ENCODE data around the gene SSC4D.
"Not testable (repeated sequence)": the region's sequence is repeated elsewhere in the genome, so short reads cannot be mapped to it uniquely, and the experiment has no call there.

SSC4D gene

DNA sequence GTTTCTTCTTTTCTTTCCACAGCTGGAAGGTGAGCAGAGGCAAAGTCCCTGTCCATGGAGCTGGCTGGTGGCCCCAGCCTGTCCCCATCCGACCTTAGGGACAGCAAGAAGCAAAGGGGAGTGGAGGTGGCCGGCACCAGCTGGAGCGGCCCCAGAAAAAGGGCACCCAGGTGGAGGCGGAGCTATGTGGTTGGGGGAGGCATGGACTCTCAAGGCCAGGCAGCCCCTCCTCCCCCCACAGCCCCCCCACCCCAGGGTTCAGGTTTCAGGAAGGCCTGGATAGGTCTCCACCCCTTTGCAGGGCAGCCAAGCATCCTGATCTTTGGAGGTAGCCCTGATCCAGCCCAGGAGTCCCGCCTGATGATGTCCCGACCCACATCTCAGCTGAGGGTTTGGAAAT, at the start of gene SSC4D:
TSS of gene SSC4D (minus strand) at position 161 of the 400 bp plus-strand sequence. CDS start 5,258 bp downstream, outside the sequence.
- DNase-seq: no peak

GRCh38 chr7:76458504-76458903, 49.0 kb upstream of the SSC4D start:
- not testable (repeated sequence) for DNase-seq

DNA sequence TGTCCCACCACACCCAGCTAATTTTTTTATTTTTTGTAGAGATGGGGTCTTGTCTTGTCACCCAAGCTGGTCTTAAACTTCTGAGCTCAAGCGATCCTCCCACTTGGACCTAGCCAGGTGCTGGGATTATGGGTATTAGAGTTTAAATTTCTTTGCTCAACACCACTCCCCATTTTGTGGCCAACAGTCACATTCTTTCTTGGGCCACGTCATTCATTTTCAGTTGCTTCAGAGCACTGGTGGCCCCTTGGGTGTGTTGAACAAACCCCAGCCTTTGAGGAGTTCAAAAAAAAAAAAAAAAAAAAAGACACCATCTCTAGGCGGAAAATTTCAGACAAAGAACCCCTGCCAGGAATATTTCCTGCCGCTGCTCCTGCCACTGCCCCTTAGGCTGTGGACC, 47.5 kb upstream of the SSC4D start:
- DNase-seq: not testable (repeated sequence)

GRCh38 chr7:76445577-76446008, 36.1 kb upstream of the SSC4D start:
- DNase-seq: not testable (repeated sequence)

DNA sequence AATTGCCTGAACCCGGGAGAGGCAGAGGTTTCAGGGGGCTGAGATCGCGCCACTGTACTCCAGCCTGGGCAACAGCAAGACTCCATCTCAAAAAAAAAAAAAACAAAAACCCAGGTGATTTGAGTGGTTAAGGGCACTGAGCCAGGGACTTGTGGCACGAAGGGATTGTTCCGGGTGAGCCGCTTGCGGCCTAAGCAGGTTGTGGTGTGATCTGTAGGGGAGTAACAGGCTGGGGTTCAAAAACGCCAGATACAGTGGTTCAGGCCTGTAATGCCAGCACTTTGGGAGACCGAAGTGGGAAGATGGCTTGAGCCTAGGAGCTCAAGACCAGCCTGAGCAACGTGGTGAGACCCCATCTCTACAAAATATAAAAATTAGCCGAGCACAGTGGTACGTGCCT, 34.3 kb upstream of the SSC4D start:
- peak; percentile 12 for DNase-seq

GRCh38 chr7:76442664-76443446, 33.4 kb upstream of the SSC4D start:
- DNase-seq: not testable (repeated sequence)

DNA sequence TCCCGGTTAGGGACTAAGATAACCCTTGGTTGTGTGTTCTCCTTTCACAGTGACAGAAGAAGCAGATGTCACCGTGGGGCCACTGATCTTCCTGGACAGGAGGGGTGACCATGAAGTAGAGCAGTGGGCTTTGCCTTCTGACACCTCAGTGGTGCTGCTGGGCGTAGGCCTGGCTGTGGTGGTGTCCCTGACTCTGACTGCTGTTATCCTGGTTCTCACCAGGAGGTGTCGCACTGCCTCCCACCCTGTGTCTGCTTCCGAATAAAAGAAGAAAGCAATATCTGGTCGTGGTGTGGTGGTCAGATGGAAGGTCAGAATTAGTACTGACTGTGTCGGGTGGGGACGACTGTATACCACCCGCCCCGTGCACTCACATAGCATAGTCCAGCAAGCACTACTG, 32.3 kb upstream of the SSC4D start:
- DNase-seq: not testable (repeated sequence)

GRCh38 chr7:76440404-76440803, 30.9 kb upstream of the SSC4D start:
- not testable (repeated sequence) for DNase-seq

GRCh38 chr7:76439120-76439888, 29.8 kb upstream of the SSC4D start:
- DNase-seq: not testable (repeated sequence)

GRCh38 chr7:76437873-76438272, 28.4 kb upstream of the SSC4D start:
- peak; percentile 48 for DNase-seq

- DNase-seq: no peak
Observed at GRCh38 chr7:76430836-76431235, 21.3 kb upstream of the SSC4D start.

DNA sequence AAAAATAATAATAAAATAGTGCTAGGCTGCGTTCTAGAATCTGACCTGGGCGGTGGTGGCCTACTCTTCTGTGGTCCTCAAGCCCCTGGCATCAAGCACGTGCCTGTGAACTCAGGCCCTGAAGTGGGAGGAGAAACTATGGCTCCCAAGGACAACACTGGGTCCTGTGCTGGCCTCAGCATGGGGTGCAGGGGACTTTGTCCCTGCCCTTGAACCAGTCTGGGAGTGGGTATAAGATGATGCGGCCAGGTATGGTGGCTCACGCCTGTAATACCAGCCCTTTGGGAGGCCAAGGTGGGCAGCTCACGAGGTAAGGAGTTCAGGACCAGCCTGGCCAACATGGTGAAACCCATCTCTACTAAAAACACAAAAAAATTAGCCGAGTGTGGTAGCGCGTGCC, 20.7 kb upstream of the SSC4D start:
- DNase-seq: no peak

DNA sequence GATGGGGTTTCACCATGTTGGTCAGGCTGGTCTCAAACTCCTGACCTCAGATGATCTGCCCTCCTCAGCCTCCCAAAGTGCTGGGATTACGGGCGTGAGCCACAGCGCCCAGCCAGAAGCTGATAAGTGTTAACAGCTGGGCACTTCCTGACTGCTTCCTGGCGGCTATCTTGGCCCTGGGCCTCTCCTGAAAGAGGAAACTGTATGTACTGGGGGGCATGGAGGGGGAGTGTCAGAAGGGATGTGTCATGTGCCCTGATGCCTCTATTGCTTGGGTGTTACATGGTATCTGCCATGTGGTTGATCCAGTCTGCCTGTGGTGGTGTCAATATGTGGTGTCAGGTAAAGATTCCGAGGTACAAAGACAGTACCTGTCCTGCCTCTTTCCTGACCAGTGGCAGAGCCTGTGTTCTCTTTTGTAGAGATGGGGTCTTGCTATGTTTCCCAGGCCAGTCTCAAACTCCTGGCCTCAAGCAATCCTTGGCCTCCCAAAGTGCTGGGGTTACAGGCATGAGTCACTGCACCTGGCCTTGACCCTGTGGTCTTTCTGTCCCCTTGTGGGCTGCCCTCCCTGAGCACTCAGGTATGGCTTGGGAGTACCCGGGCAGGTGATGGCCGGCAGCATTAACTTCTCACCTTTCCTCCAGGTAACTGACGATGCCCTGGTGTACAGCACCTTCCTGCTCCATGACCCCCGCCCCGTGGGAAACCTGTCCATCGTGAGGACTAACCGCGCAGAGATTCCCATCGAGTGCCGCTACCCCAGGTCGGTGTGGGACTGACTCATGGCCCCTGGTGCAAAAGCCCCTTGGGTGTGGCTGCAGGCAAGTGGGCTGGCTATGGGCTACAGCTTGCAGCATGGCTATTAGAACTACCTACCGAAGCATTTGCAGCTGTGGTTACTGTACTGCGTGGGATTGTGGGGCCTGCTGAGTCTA, 19.6 kb upstream of the SSC4D start:
- no peak for DNase-seq

DNA sequence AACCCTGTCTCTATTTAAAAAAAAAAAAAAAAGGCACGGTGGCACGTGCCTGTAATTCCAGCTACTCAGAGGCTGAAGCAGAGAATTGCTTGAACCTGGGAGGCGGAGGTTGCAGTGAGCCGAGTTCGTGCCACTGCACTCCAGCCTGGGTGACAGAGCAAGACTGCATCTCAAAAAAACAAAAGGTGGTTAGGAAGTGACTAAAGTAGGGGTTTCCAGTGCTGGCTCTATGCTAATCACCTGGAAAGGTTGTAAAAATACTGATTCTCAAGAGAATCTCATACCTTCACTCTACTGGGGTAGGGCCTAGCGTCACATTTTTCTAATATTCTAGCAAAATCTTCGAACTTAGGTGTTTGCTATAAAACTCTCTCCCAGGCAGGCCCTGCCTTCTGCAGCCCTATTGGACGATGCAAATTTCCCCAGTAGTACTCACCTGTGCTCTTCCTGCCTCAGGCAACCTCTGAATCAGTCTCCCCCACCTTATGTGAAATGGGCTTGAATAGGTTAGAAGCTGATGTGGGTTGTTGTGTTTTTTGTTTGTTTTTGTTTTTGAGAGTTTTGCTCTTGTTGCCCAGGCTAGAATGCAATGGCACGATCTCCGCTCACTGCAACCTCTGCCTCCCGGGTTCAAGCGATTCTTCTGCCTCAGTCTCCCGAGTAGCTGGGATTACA, 18.8 kb upstream of the SSC4D start:
- no peak for DNase-seq

DNA sequence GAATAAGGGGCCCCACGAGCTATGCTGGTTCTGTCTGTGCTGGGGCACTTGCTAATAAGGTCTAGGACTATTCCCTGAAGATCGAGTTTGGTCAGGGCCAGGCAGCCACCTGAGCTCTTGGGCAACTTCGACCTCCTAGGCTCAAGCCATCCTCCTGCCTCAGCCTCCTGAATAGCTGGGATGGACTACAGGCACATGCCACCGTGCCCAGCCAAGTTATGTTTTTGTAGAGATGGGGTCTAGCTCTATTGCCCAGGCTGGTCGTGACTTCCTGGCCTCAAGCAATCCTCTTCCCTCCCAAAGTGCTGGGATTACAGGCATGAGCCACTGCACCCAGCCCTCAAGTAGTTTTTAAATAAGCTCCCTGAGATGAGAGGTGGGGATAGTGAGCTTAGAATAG, 18.1 kb upstream of the SSC4D start:
- no peak for DNase-seq

- no peak for DNase-seq
Observed at GRCh38 chr7:76426246-76426645, 16.7 kb upstream of the SSC4D start.

- not testable (repeated sequence) for DNase-seq
Observed at GRCh38 chr7:76425558-76425957, 16.1 kb upstream of the SSC4D start.

- no peak for DNase-seq
Observed at GRCh38 chr7:76425156-76425555, 15.7 kb upstream of the SSC4D start.

DNA sequence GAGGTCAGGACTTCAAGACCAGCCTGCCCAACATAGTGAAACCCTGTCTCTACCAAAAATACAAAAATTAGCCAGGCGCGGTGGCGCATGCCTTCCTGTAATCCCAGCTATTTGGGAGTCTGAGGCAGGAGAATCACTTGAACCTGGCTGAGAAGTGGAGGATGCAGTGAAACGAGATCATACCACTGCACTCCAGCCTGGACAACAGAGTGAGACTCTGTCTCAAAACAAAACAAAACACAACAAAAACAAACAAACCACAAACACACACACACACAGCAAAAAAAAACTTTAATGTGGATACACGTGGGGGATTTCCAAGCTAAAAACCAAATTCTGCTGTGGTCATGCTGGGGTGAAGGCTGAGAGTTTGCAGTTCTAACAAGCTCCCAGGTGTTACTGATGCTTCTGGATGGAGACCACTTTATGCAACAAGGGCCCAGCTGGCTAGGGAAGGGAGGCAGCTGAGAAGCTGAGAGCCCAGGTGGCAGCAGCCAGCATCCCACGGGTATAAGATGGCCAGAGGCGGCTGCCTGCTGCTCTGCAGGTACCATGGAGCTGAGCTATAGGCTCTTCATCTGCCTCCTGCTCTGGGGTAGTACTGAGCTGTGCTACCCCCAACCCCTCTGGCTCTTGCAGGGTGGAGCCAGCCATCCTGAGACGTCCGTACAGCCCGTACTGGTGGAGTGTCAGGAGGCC, 15.1 kb upstream of the SSC4D start, which contains the start of gene ZP3:
TSS of gene ZP3 (plus strand) at position 538 of the 699 bp plus-strand sequence. CDS start at position 553, 15 bp downstream.
- no peak for DNase-seq

DNA sequence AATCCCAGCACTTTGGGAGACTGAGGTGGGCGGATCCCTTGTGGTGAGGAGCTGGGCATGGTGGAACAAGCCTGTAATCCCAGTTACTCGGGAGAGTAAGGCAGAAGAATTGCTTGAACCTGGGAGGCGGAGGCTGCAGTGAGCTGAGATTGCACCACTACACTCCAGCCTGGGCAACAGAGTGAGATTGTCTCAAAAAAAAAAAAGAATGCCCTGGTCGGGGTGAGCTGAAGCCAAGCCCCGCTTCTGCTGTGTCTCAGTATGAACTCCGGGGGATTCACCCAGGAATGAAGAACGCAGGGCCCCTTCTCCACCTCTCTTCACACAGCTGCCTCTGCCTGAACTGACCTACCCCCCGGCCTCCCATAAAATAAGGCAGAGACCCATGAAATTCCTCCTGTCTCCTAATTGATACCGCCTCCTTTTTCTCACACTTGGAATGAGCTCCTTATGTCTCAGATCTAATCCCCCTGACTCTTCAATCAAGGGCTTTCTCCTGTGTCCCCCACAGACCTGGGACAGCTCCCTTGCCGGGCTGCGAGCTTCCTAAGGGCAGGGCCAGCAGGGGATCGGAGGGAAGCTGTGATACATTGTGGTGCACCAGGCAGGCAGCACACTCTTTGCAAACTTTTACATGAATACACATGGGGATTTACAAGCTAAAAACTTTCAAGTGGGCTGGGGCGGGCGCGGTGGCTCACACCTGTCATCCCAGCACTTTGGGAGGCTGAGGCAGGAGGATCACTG, 14.3 kb upstream of the SSC4D start:
- DNase-seq: no peak

DNA sequence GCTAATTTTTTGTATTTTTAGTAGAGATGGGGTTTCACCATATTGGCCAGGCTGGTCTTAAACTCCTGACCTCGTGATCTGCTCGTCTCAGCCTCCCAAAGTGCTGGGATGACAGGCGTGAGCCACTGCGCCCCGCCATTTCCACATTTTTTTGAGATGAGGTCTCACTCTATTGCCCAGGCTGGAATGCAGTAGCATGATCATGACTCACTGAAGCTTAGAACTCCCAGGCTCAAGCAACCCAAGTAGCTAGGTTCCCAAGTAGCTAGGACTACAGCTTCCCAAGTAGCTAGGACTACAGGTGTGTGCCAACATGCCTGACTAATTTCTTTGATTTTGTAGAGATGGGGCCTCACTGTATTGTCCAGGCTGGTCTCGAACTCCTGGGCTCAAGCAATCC, 11.6 kb upstream of the SSC4D start:
- not testable (repeated sequence) for DNase-seq

Data from activated CD4-positive, alpha-beta T cell treated with anti-CD3 and anti-CD28 coated beads, Interleukin-2, amount 50 U/mL, for 1 hour (primary cell).